NCI-H2107 treated with DMSO at 0.1 percent for 48 hours (cell line): ENCODE measurements around the gene TIAM1.
A peak's percentile ranks its signal among the peaks of the same experiment; 100 is the strongest.

Source experiments
- DNase-seq: peaks from one replicate; lab custom pipeline; 2025; ENCODE audit not compliant: unreplicated experiment; lab: John Stamatoyannopoulos, UW

The TIAM1 gene

DNA sequence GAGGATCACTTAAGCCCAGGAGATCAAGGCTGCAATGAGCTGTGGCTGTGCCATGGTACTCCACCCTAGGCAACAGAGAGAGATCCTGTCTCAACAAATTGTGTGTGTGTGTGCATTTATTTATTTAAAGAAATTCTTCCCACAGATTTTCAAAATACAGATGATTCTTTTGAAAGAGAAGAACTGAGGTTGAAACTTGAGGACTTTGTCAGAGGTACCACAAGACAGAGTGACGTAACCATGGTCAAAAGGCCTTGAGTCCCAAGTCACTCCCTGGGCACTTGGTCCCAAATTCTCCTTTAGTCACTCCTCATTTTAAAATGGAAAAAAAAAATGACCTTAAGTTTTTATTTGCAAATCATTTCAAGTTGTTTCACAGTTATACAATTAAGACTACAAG, 57.4 kb downstream of the TIAM1 start:
- DNase-seq: no peak

DNA sequence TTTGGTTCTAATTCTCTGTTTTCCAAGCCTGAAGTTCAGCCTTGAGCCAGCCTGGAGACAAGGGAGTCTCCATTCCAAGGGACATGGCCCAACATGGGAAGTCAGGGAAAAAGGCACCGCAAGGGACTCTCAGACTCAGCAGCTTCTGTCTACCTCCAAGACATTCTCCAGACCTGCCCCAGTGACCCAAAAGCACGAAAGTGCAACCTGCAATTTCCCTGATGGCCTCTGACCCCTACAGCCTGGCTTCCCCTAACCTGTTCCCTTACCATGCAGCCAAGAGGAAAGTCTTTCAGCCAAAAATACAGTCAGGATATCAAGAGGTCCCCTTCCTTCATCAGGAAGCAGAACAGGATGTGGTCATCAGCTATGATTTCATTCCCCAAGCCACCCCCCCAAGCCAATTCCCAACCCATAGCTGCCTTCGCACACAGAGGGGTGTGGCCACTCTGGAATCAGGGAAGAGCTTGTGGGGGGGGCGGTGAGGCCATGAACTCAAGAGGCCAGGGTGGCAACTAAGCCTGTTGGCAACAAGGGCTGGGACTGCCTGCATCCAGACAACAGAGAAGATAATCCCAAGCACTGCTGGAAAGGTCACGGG, 59.2 kb downstream of the TIAM1 start:
- no peak for DNase-seq

DNA sequence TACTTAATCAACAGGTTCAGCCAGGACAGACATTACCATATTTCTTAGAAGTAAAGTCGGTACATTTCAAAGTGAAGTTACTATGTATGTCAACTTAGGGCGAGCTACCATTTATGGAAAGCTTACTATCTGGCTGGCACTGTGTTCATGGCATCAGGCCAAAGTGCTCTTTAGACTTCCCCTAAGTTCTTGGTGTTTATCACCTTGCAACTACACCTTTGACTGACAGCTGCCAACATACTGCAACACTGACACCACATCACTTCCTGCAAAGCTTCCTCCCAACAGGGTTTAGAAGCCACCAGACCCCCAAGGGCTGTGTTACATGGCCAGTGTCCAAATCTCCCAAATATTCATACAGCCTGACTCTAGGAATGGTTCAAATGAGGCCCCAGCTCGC, 61.0 kb downstream of the TIAM1 start:
- DNase-seq: no peak

DNA sequence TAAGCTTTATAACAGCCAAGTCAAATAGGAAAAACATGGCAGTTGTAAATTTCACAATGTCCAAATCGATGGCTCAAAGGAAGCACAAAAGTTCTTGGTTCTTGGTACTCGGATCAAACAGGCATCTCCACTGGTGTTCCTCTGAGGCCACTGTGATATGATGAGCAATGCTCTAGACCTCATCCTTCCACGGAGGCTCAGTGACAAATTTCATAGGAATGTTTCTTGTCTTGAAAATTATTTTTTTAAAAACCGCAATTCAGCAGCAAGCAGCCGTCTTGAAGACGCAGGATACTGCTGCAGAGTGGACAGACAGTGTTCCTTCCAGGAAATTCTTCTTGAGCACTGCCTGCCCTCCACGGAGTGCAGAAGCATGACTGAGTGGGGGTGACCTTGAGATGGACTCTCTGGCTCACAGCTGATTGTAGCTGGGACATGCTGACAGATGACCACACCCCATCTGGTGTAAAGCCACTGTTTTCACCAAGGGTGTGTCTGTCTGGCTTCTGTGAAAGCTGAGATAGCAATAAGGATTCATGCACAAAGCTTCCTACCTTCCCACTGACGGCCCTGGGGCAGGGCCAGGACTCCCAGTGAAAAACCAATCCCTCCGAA, 61.9 kb downstream of the TIAM1 start:
- DNase-seq: no peak

DNA sequence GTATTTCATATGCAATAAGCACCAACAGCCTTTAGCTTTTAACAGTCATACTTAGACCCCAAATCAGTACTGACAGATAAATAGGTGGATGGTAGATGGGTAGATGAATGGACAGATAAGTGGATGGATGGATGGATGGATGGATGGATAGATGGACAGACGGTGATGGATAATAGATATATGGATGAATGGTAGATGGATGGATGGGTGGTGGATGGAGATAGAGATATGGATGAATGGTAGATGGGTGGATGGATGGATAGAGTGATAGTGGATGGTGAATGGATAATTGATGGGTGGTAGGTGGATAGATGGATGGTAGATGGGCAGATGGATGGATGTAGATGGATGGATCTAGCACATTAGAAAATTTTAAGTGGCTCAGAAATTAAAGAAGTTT, 62.5 kb downstream of the TIAM1 start:
- DNase-seq: no peak

DNA sequence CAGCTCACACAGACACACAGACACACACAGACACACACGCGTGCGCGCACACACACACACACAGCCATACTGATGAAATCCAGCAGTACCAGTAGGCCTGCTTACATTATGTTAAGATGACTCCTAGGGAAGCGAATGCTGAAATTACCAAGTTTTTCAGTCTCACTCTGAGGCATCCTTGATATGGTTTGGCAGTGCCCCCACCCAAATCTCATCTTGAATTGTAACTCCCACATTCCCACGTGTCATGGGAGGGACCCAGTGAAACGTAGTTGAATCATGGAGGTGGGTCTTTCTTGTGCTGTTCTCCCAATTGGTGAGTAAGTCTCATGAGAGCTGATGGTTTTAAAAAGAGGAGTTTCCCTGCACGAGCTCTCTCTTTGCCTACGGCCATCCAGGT, 64.1 kb downstream of the TIAM1 start:
- no peak for DNase-seq

DNA sequence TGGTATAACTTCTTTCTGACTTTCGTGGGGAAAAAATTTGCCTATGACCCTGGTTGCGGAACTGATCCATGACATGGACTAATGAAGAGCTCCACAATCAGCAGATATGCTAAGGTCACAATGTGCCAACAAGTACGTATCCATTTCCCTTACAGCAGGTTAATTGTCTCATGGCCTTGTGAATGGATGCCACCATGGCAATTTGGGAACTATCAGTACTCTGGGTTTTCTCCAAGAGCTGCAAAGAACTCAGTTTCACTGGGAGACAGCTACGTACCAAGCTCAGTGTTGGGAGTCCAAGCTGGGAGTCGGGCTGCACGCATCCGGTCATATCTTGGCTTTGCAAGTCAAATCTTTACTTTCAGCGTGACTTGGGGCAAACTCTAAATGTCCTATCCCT, 64.8 kb downstream of the TIAM1 start:
- DNase-seq: no peak

DNA sequence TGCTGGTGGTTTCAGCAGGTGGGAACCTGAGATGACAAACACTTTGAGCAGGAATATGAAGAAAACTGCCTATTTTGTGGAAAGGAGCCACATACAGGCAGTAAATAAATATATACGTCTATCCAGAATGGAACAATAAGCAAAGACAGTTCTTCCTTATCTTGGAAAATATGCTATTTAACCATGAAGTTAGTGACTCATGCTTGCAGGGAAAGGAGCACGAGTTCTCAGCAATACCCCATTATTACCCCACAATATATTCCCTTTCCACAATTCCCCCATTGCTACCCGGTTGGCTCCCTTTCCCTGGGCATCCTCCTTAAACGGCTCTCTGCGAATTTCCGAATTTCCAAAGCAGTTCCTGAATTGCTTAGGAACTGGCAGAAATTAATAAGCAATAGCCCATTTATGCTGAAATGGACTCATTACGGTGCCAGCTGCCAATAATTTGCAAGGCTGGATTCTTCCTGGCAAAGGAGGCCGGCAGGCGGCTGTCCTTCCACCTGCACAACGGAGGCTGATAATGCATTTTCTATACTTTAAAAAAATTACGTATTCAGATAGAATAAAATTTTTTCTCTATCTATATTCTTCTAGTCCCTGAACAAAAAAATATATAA, 65.4 kb downstream of the TIAM1 start:
- DNase-seq: no peak

DNA sequence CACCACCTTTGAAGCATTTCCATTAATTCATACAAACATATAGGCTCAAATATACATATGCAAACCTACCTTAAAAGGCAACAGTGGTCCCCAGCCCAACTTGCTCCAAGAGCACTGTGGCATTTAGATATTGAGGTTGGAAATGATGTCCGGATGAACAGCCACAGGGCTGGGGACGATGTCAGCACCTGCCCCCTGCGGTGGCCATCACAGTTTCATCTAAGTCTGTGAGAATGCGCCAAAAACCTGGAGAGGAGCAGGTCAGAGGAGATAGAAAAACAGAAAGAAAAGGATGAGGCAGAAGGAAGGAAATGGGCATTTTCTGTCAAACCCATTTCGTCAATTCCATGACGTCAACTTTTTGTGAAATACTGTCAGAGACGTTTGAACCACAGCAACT, 67.4 kb downstream of the TIAM1 start:
- no peak for DNase-seq

DNA sequence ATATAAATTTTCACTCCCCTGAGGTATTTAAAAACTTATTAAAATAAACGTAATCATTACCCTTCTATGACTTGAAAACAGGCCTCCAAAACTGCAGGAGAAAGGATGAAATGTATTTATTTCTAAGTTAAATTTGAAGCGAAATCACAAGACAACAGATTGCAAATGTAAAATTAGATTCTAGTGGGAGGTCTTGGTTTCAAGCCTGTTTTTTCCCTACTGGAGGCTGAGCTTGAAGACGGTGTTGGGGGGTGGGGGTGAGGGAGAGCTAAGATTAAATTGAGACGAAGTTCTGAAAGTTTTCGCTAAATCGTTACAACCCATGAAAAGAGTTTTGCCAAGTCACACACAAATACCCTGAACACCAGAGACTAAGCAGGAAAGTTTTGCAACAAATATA, 68.2 kb downstream of the TIAM1 start:
- no peak for DNase-seq

DNA sequence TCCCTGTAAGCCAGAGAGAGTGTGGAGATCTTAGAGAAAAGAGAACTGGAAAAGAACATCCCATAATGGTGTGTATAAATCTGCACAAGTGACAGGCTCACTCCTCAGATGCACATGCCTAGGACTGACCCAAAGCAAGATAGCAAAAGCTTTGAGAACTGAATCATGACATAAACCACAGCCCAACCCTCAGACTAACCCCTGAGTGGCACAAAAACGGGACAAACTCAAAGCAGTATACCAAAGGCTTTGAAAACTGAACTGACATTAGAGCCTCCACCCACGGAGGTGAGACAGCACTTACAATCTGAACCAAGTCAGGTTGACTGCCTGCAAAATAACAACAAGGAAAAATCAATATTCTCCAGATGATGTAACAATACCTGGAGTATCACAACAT, 70.8 kb downstream of the TIAM1 start:
- peak; percentile 25 for DNase-seq

DNA sequence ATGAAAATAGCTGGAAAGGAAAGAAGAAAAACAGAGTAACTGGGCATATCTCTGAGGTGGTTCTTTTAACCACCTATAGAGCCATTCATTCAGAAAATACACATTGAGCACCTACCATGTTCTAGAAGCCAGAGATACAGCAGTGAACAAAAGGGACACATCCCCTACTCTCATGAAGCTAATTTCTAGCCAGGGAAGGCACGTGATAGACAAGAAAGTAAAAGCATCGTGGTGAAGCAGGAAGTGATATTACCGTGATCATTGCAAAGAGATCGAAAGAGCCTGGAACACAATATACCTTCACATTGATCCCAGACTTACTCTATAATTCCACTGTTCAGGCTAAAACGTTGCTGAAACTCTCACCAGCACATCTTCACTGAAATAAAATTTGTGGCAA, 76.0 kb downstream of the TIAM1 start:
- DNase-seq: no peak

DNA sequence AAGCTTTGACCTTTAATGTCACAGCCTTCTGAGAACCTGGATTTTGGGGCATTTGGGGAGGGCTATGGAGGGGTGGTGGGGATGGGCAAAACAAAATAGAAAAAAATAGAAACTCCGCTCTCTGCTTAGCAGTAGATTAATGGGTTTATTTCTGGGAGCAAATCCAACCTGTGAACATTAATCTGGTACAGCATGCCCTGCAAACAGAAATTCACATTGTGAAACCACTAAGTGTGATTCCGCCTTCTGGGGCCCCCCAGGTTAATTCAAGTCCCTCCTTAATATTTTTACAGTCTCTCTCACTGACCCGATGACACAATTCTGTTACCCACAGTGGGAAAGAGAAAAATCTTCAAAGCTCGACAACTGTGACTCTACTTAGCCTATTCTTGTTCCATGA, 76.4 kb downstream of the TIAM1 start:
- no peak for DNase-seq

DNA sequence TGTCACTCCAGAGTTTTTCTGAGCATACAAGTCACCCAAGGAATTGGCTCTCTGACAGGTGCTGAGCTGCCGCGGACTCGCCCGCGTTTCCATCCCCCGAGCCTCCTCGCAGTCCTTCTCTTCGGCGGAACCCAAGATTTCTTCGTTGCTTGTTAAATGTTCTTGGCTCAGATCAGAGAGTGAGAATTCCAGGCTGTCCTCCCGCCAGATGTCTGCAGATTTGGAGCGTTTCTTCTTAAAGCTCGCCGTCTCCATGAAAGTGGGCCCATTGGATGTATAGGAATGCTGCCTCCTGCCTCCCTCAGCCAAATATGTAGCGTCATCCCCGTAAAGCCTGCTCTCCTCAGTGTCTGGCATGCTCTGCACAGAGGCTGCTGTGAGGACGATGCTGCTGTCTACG, 77.8 kb downstream of the TIAM1 start:
- no peak for DNase-seq

DNA sequence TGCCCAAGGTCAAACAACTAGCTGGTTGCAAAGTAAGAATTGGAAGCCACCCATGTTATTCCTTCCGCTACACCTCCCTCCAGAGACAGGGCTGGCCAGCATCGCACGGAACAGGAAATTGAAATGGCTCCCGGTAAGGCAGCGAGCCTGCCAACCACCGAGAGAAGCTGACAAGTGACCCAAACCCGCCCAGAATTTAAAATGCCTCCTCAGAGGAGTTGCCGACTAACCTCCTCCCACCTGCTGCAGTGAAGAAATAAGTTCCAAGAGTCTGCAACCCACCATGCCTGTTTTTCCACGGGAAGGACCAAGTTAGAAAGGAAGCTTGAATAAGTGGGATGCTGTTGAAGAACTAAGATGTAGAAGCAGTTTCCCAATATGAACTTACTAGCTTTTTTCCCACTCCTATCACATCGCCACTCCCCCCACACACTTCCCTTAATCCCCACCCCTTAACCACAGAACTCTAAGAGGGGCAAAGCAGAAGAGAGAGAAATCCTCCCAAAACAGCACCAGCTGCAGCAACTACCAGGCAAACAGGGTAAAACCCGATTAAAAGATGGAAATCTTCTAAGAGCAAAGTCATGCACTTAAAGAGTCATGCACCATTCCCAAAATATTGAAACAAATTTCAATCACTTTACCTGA, 78.6 kb downstream of the TIAM1 start:
- DNase-seq: no peak

DNA sequence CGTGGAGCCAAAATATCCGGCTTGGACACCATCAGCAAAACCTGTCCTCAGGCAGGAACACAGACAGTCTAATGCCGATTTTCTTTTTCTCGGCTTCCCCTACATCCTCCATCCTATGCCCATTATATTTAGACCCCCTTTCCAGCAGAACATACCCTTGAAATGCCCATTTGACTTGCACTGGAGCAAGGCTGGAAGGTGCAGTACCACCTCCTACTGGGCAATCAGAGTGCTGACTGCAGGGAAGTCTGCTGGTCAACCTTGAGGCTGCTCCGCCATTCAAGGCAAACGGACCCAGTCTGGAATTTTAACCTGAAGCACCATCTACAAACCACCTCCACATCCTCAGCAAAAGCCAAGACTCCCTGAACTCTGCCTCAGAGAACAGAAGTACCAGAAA, 79.5 kb downstream of the TIAM1 start:
- no peak for DNase-seq

DNA sequence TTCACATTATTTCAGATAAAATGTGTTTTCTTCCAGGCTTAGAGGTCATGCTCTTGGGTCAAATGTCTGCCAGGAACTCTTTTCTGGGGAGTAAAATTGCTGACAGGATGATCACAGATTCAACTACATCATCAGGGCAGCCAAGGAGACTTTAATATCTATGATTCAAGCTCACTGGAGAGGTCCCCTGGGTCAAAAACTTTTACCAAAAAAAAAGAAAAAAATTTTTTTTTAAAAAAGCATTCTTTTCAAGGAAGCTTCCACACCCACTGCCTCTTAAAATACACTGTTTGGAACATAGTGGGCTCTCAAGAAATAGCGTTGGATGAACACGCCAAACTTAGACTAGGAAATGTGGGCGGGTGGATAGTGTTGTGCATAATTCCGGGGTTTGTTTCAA, 81.3 kb downstream of the TIAM1 start:
- no peak for DNase-seq

DNA sequence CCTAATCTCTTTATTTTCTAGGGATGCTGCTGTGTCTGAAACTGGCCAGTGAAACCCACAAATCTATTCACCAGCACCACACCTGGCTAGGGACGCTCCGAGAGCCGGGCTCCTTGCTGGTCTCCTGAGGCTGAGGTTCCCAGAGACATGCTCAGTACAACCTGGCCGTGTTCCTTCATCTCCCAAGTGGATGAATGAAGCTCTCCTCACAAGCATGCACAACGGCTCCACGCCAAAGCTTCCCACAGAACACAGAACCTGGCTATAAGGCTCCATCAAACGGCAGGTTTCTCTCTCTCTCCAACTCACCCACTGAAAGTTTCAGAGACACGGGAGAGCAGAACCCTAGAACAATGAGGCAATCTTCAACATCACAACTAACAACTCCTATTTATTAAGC, 82.3 kb downstream of the TIAM1 start:
- no peak for DNase-seq

DNA sequence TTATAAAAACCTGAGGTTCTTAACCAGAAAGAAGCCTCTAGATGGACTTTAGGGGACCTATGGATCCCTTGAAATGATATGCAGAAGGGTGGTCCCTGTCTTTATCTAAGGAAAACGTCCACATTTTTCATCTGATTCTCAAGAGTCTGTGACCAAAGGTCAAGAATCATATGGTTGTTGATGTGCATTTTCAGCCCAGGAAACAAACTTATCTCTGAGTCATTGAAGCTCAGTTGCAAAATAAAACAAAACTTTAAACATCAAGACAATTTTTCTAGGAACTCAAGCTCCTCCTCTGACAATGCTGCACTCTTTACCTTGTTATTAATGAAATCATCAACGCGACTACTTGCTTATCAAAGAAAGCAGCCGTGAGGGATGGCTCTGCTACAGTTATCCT, 83.3 kb downstream of the TIAM1 start:
- no peak for DNase-seq

DNA sequence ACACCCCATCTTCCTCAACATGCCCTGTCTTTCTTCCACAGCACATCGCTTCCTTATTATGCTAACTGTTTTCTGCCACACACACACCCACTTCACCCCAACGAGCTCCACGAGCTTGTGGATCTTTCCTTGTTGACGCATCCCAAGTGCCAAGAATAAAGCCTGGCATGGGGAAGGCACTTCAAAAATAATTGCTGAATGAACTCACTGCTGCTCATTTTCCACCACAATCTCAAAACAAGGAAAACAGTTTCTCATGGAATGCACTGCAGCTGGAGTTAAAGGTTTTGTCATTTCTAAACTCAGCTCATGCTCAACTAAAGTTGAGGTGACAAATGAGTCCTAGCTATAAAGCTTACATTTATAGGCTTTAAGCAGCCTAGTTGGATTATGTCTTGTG, 86.0 kb downstream of the TIAM1 start:
- no peak for DNase-seq

DNA sequence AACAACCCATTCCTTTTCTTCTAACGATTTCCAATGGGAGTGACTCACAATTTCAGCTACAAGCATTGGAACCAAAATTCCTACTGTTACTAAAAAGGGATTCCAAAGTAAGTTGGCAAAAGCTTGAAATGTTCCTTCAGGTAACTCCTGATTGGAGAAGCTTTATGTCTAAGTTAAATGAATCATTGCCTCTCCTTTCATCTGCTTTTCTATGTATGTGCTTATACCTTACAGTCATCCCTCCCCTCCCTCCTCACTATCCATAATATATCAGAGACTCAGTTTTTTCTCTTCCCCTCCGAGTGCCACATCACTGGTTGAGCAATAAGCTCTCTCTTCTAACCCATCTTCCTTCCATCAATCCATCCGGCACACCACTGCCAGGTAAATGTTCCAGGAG, 86.8 kb downstream of the TIAM1 start:
- DNase-seq: no peak

DNA sequence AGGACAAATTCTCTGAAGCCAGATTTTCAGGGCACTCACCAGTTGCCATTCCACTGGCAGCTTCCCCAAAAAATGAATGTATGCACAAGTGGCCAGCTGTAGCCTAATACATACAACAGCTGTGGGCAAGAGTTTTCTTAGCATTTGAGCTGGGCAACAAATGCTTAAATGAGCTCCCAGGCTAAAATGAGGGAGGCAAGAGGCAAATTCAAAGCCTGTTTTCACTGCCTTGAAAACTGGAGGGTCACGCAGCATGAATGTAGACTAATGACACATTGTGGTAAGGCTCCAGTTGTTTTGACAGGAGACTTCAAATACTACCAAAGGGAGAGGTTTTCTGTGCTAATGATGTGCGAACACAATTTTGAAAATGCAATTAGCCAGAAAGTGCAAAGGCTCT, 88.2 kb downstream of the TIAM1 start:
- DNase-seq: peak; percentile 33

DNA sequence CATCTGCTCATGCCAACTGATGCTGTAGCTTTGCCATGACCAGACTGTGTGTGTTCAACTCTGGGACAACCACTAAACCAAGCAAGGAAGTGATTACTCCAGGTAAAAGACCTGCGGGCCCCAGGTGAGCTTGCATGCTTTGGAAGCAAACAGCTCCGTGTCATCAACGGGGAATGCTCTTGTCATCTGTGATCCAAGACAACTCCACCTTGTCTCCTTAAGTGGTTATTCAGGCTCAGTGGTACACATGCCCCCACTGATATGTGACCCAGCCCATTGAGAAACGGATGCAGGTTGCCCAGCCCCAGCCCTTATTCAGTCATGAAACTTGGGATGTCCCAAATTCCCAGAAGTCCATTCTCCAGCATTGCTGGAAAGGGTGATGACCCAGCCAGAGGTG, 89.0 kb downstream of the TIAM1 start:
- DNase-seq: no peak
